ENCODE results near the gene SYNPO2L.
"Not testable (repeated sequence)": the region's sequence is repeated elsewhere in the genome, so short reads cannot be mapped to it uniquely, and the experiment has no call there.

The SYNPO2L gene, protein sequence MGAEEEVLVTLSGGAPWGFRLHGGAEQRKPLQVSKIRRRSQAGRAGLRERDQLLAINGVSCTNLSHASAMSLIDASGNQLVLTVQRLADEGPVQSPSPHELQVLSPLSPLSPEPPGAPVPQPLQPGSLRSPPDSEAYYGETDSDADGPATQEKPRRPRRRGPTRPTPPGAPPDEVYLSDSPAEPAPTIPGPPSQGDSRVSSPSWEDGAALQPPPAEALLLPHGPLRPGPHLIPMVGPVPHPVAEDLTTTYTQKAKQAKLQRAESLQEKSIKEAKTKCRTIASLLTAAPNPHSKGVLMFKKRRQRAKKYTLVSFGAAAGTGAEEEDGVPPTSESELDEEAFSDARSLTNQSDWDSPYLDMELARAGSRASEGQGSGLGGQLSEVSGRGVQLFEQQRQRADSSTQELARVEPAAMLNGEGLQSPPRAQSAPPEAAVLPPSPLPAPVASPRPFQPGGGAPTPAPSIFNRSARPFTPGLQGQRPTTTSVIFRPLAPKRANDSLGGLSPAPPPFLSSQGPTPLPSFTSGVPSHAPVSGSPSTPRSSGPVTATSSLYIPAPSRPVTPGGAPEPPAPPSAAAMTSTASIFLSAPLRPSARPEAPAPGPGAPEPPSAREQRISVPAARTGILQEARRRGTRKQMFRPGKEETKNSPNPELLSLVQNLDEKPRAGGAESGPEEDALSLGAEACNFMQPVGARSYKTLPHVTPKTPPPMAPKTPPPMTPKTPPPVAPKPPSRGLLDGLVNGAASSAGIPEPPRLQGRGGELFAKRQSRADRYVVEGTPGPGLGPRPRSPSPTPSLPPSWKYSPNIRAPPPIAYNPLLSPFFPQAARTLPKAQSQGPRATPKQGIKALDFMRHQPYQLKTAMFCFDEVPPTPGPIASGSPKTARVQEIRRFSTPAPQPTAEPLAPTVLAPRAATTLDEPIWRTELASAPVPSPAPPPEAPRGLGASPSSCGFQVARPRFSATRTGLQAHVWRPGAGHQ

DNA sequence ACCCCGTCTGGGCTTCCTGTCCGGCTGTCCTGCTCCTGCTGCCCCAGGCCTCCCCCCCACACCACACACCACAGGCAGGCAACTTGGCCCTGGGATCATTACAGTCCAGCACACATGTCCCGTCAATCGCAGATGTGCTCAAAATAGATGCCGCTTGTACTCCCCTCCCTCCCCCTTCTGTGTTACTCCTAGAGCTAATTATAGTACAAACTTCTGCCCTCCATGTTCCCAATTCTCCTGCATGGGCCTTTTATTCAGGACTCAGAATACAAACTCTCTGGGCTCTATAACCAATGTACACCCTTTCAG, at the start of gene SYNPO2L:
Gene SYNPO2L, minus strand, starts transcription at position 40 of the 309 bp plus-strand sequence. CDS start 107 bp downstream, outside the sequence.
- DNase-seq (ENCODE audit: low read depth) = no peak

DNA sequence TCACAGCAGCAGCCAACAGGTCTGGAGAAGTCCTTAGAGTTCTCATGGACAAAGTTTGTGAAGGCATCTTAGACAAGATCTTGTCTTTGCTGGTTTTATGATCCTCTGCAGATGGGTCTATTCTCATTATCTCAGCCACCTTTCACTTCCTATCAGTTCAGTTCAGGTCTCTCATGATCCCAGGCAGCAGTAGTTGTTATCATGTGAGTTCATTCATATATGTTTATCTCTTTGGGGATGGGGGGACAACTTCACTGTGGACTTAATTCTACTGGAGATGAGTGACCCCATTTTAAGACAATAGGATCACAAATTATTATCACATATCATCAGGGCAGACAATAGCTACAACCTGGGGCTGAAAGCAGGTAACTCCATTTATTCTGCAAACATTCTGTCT, 48.1 kb upstream of the SYNPO2L start:
- DNase-seq (ENCODE audit: low read depth) = not testable (repeated sequence)

DNA sequence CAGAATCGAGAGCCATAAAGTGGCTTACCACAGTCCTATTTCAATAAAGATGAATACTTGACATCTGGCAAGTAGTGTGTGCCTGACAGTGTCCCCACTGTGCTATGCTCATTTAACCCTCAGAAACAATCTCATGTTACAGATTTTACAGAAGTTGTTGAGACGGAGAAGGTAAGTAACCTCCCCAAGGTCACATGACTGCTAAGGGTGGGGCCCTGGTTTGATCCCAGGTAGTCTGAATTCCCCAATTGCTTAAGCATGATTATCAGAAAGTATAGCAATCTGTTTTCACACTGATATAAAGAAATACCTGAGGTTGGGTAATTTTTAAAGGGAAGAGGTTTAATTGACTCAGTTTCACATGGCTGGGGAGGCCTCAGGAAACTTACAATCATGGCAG, 43.0 kb upstream of the SYNPO2L start:
- not testable (repeated sequence) for DNase-seq (ENCODE audit: low read depth)

DNA sequence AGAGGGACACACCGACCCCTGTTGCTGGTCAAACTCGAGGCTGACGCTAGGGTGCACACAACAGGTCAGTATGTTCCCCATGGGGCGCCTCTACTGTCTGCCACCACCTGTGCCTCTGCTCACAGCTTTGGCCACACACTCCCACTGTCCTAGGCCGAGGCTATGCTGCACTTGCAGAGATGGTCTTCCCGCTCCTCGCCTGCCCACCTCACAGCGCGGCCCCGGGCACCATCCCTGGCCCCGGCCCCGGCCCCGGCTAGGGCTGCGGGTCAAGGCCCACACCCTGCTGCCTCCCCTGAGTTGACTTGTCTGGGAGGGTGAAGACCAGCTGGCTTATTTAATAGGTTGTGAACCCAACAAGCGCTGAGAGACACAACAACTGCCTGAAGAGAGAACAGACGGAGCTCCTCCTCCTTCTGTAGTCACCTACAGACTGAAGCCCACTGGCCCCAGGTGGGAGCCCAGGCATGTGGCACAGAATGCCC, 41.9 kb upstream of the SYNPO2L start, which contains the start of gene AGAP5:
Gene AGAP5, minus strand, starts transcription at position 435 of the 485 bp plus-strand sequence. Its CDS starts 354 bp downstream, at position 81.
- DNase-seq (ENCODE audit: low read depth) = not testable (repeated sequence)

DNA sequence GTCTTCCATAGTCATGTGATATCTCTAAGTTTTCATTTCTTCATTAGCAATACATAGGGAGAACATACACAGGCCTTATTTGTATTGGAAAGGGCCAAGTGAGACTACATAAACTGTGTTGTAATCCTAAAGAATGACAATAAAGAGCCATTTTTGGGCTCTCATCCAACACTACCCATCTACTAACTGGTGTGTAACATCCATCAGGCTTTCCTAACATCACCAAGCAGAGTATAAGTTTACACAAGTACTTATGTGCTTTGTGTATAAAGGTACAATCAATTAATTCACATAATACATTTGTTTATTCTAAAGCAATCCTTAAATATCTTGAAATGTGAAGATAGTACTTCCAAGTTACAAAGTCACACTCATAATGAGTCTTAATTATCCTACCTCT, 39.5 kb upstream of the SYNPO2L start:
- not testable (repeated sequence) for DNase-seq (ENCODE audit: low read depth)

DNA sequence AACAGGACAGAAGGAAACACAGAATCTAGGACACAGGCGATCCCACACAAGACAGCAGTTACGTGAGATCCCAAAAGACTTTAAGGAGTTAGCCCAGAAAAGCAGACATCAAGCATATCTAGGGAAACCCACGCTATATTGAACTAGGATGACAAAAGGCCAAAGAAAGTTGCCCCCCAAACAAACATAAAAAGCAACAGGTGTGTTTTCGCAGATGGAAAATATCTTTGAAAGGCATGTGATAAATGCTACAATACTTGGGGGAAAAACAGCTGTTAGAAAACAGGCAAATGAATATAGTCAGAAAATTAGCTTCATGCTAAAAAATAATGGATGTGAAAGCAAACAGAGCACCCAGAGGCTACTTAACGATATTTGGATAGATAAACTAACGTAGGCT, 34.9 kb upstream of the SYNPO2L start:
- not testable (repeated sequence) for DNase-seq (ENCODE audit: low read depth)

DNA sequence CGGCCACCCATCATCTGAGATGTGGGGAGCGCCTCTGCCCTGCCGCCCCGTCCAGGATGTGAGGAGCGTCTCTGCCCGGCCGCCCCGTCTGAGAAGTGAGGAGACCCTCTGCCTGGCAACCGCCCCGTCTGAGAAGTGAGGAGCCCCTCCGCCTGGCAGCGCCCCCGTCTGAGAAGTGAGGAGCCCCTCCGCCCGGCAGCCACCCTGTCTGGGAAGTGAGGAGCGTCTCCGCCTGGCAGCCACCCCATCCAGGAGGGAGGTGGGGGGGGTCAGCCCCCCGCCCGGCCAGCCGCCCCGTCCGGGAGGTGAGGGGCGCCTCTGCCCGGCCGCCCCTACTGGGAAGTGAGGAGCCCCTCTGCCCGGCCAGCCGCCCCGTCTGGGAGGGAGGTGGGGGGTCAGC, 33.8 kb upstream of the SYNPO2L start:
- DNase-seq (ENCODE audit: low read depth) = not testable (repeated sequence)

DNA sequence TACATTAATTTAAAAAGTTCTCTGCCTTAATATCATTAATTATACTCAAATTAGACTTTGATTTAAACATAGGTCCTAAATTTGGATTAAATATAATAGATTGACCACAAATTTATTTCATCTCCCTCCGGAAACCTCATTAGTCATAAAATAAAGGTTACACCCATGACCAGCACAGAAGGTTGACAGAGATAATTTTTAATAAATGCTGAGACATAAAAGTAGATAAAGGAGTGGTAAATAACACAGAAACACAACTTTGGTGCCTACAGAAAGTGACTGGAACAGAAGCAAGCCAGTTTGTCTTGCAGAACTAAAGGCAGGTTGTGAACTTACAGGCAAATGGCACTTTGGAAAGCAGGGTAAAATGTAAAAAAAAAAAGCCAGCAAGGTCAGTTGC, 31.8 kb upstream of the SYNPO2L start:
- not testable (repeated sequence) for DNase-seq (ENCODE audit: low read depth)

DNA sequence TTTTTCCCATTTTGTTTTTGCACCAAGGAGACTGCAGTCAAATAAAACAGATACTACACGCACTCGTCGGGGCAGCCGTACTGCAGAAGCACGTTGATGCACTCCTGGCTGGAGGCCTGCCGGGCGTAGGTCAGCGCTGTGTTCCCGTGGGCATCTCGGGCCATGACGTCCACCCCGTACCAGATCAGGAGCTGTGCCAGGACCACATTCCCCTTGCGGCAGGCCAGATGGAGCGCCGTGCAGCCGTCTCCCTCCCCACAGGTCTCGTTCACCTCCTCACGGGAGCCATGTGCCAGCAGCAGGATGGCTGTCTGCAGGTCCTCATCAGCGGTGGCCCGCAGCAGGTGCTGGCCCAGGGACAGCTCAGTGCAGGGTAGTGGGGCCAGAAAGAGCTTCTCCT, 18.7 kb upstream of the SYNPO2L start:
- not testable (repeated sequence) for DNase-seq (ENCODE audit: low read depth)

DNA sequence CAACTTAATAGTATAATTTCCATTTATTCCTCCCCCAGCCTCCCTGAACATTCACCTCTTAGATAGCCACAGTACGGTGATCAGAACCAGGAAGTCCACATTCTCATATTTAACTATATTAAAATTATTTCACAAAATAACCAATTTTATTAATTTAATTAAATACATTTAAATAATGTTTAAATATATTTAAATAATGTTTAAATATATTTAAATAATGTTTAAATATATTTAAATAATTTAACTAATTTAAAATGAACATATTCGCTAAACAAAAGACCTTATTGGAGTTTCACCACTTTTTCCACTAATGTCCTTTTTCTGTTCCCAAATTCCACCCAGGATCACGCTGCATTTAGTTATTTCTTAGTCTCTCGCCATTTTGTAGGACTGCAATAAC, 12.5 kb upstream of the SYNPO2L start:
- DNase-seq (ENCODE audit: low read depth) = not testable (repeated sequence)

DNA sequence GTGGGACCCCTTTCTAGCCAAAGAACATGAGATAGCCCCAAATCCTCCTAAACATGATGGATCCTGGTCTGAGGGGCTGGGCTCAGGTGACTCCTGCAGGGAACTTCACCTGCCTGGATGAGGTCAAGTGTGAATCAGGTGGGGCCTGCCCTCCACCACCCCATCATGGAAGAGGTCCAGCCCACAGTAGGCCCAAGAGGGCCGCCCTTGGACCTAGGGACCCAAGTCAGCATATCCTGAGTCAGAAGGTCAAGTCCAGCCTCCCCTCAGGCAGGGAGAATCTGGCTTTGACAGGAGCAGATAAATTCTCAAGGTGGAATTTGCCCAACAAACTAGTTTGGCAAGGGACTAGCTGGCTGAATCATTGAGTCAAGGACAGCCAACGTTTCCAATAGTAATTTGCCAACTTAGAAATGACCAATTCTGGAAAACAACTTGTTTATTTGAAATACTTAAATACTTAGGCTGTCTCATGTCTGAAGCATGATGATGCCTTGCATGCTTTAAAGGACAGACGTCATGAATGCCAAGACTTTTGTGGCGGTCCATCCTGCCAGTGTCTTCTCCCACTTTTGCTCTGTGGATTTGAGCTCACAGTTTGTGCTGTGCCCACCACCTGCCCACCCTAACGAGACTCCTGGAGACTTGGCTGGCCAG, 10.5 kb upstream of the SYNPO2L start:
- not testable (repeated sequence) for DNase-seq (ENCODE audit: low read depth)

DNA sequence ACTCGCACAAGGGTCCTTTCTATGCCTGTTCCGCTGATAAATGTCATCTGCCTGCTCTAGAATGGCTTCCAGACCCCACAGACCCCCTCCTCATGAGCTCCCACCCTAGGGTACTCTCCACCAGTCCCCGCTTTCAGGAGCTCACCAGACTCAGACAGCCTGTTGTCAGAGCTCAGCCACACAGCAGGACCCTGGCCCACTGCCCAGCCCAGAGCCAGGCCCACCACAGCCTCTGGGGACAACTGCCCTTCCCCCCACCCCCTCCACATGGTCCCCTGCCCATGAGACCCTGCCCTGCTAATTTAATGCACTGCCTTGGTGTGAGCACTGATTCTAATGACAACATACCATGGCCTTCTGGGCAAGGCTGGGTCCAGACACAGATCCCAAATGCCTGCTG, 9.8 kb upstream of the SYNPO2L start:
- not testable (repeated sequence) for DNase-seq (ENCODE audit: low read depth)

DNA sequence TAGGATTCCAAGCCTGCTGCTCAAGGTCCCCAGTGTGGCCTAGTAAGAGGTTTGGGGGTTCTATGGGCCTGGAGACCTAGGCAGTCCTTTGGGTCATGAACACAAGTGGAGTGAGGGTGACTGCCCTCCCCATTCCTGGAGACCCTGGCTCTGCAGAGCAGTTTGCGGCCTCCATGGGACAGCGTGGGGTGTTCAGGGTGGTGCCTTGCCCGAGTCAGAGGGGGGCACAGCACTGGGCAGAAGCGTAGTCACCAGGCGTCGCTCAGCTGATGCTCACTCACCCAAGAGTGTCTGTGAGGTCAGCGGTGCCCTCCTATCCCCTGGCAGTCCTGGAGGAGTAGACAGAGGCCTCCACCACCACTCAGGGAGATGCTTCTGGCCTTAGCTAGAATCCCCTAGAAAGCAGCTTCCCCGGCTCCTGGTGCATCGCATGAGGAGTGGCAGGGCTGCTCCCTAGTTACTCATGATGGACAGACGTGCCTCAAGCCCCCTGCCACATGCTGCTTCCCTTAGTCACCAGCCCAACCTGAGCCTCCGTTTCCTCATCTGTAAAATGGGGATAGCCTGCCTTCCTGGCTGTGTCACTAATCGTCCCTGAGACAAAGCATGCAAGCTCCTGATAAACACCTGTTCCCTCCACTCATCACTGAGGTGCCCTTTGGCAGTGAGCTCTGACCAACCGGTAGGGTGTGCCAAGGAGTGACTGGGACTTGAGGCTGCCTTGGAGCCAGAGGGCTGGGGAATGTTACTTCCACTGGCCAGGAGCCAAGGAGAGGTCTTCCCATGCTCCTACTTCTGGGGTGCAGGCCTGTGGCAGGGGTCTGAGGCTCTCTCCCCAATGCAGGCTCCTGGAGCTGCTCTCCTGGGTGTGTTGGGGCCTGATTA, 8.6 kb upstream of the SYNPO2L start:
- DNase-seq (ENCODE audit: low read depth) = not testable (repeated sequence)

DNA sequence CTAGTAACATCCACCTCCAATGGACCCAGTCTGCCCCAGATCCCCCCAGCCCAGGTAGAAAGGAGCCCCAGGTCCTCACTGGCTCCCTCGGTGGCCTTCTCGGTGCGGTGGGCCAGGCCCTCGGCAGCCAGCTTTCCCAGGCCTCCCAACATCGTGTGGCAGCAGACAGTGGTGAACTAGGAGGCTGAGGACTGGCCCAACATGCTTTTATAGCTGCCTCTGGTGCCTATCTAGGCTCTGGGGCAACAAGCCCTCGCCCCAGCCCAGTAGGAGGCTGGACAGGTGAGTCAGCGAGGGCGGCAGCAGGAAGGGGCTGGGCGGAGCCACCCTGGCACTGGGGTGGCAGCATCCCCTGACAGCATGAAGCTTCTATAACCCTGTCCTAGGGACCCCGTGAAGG, 7.8 kb upstream of the SYNPO2L start:
- DNase-seq (ENCODE audit: low read depth) = not testable (repeated sequence)

DNA sequence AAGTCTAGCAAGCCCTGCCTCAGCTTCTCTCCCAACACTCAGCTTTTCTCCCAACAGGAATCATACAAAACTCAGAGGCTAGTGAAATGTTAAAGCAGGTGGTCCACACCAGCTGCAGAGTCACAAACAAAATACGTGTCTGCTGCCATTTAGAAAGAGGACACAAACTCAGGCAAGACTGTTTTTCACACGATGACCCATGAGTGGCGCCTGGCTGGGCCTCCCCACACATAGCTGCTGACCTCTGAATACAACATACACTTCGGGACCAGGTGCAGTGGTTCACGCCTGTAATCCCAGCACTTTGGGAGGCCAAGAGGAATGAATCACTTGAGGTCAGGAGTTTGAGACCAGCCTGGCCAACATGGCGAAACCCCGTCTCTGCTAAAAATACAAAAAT, 6.9 kb upstream of the SYNPO2L start:
- DNase-seq (ENCODE audit: low read depth) = not testable (repeated sequence)

DNA sequence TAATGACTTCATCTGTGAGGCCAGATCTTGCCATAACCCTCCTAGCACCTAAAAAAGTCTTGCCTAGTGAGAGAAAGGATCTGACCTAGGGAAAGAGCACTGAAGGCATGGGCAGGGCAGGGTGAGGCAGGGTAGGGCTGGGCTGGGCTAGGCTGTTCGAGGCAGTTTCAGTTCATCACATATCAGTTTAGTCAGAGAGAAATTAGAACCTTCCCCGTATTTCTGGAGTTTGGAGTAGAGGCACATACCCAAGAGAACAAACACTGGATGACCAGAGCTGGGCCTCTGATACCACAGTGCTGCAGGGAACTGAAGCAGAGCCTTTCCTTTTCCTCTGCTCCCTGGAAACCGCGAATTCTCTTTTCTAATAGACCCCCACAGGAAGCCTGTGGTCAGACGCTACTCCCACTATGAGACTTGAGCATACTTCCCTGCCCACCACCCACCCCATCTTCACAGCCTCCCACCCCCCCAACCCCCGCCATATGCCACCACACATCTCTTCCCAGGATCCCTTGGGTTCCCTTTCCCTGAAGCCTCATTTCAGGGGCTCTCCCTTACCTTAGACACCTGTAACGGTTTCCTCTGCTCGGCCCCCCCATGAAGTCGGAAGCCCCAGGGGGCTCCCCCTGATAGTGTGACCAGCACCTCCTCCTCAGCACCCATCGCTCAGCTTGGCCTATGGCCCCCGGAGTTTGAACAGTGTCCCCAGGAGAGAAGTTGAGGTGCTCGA, 406 bp downstream of the SYNPO2L start:
- no peak for DNase-seq (ENCODE audit: low read depth)

DNA sequence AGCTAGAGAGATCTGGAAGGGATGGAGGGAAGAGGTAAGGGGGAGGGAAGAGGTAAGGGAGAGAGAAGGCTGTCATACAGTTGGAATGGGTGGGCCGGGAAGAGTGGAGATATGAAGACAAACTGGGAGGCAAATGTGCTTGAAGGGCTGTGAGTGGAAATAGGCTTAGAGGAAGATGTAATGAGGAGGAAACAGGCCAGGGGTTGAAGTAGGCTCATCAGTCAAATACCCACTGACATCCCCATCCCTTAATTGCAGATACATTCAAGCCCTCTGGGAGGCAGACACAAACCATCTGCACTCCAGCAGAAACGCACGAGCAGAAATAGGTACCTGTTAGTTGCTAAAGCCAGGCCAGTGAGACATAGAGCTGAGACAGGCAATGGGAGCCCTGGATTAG, 2.1 kb downstream of the SYNPO2L start:
- DNase-seq (ENCODE audit: low read depth) = no peak

DNA sequence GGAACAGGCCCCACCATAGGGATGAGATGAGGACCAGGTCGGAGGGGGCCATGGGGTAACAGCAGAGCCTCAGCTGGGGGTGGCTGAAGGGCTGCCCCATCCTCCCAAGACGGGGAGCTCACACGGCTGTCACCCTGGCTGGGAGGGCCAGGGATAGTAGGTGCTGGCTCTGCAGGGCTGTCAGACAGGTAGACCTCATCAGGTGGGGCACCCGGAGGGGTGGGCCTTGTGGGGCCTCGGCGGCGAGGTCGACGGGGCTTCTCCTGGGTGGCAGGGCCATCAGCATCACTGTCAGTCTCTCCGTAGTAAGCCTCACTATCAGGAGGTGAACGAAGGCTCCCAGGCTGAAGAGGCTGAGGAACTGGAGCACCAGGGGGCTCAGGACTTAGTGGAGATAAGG, 2.6 kb downstream of the SYNPO2L start:
- no peak for DNase-seq (ENCODE audit: low read depth)

DNA sequence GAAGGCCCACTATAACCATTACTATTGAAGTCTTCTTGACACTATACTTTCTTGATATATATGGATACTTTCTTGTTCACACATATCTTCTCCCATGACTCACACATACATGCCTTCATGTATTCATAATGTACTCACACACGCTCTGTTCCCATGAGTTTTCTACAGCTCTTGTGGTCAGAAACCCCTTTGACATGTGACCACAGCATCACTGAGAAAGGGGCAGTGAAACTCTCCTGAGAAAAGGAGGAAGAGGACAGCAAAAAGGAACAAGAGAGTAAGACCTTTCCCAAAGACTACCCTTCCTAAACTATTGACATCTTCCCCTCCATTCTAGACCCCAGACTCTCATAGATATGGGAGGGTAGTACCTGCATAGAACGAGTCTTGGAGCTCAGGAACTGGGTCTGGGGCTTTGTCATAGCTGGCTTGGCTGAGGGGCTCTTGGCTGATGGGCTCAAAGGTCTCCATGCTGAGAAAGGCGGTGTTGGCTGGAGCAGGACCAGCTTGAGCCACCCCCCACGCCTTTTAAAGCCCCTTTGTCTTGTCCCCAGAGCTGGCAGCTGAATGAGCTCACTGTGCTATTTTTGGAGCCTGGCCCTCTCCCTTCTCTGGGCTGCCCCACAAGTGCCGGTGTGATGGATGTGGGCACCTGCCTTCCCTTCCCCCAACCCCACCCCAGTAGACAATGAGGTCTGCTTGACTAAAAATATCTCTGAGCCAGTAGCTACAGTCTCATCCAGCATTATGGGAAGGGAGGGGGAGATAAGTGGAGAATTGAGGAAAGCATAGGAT, 5.1 kb downstream of the SYNPO2L start:
- no peak for DNase-seq (ENCODE audit: low read depth)
